ENCODE results near the gene GPR78. TPM values are rescaled to one million over a fixed set of nuclear protein-coding genes. Genes with fewer than 3 reads are reported as not detected.

The GPR78 gene
- total RNA-seq, 1 donor from 2014 or later, result 0.21 TPM

DNA sequence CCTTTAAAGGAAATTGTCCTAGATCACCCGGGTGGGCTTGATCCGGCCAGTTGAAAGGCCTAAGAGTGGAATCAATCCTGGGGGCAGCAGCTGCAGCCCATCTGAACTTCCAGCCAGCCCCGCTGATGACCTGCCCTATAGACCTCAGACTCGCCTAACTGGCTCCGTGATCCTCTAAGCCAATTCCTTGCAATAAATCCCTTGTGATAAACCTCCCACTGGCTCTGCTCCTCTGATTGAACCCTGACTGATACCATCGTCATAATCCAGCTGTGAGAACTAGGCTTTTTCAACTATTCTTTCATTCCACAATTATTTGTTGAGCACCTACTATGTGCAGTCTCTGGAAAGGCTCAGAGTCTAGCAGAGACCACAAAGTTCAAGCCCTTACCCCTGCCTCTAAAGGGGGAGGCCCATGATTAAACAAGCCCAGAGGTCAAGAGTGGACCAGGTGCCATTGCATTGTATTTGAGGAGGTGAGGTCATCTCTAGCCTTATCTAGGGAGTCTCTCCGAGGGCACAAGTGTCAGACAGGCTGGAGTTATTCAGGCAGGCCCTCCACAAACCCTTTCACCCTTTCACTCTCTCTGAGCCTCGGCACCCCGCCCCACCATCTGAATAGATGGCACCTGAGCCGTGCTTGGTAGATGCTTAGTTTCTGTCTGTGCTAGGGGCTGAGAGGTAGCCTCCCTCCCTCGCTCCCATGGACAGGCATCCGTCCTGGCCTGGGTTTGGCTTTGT is 20.5 kb upstream of the GPR78 start:
- H3K4me3 ChIP-seq, result no peak overlapping the region
- H3K4me1 ChIP-seq, result no peaks in the 10 kb centered on the region
- no peak overlapping the region for H3K27ac ChIP-seq
- no peaks in the 10 kb centered on the region for H3K9me3 ChIP-seq
- ATAC-seq (no peak), DNase-seq (no peak)
- TF ChIP-seq, protein P1, sequence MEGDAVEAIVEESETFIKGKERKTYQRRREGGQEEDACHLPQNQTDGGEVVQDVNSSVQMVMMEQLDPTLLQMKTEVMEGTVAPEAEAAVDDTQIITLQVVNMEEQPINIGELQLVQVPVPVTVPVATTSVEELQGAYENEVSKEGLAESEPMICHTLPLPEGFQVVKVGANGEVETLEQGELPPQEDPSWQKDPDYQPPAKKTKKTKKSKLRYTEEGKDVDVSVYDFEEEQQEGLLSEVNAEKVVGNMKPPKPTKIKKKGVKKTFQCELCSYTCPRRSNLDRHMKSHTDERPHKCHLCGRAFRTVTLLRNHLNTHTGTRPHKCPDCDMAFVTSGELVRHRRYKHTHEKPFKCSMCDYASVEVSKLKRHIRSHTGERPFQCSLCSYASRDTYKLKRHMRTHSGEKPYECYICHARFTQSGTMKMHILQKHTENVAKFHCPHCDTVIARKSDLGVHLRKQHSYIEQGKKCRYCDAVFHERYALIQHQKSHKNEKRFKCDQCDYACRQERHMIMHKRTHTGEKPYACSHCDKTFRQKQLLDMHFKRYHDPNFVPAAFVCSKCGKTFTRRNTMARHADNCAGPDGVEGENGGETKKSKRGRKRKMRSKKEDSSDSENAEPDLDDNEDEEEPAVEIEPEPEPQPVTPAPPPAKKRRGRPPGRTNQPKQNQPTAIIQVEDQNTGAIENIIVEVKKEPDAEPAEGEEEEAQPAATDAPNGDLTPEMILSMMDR (IDR thresholded peaks at IDR 0.05), result no peak
- no peaks in the 10 kb centered on the region for H3K27me3 ChIP-seq (ENCODE audit: low read depth)
- no peaks in the 10 kb centered on the region for H3K36me3 ChIP-seq
- intact Hi-C loops (cut with DNase I), result no loop called here

DNA sequence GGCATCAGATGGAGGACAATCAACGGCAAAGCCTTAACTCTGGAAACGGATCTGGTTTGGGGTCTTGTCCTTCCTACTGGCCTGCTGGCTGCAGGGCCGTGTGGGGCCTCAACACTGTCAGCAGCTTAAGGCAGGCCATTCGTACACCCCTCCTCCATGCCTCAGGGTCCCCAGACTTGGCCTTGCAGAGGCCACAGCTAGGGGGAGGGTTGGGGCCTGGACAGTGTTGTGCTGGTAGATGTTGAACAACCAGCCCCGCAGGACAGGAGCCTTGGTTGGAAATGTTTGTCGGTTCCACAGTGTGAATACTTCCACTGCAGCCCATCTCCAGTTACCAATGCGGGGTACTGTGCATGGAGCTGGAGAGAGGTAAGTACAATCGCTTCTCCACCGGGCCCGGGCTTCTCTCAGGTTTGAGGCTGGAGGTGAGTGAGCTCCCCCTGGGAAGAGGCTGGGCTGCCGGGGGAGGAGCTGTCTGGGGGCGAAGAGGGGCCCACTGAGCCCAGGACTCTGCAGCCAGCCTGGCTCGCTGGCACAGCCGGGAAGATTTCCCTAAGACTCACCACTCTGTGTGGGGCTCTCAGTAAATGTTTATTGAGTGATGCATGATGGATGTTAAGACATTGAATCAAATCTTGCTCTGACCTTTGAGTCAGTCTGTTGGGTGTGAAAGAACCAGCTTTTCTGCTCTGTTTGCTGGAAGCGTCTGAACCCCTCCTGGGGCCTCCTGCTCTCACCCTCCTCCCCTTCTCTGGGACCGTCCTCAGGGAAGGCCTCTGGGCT is 19.7 kb upstream of the GPR78 start:
- Histone ChIP-seq H3K4me1 (no peaks in the 10 kb centered on the region), H3K27me3 (ENCODE audit: low read depth) (no peaks in the 10 kb centered on the region), H3K9me3 (no peaks in the 10 kb centered on the region), H3K36me3 (no peaks in the 10 kb centered on the region), H3K27ac (no peak overlapping the region), H3K4me3 (no peak overlapping the region)
- intact Hi-C loops (cut with DNase I), result no loop called here
- peak in 1 of 2 donors; percentile 20 for ATAC-seq
- no peak for DNase-seq
- TF ChIP-seq, protein P1 (IDR thresholded peaks at IDR 0.05), result no peak

DNA sequence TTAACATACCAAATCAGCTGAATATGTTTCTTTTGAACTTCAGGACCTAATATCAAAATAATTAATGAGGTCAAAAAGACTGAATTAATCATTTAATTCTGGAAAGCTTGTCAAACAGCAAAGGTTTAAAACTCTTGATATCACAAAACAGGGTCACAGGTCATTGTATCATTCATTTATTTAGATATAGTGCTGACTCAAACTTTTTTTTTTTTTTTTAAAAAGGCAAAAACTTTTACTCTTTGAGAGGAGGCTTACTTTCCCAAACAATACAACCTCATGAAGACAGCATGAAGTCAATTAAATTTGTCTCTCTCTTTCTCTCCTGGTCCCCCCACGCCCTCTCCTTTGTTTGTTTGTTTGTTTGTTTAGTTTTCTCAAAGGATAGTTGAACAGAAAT is 15.6 kb upstream of the GPR78 start:
- Histone ChIP-seq H3K4me3 (no peak overlapping the region), H3K36me3 (no peaks in the 10 kb centered on the region), H3K27ac (no peak overlapping the region), H3K27me3 (ENCODE audit: low read depth) (no peaks in the 10 kb centered on the region), H3K4me1 (no peaks in the 10 kb centered on the region), H3K9me3 (no peaks in the 10 kb centered on the region)
- DNase-seq (no peak), ATAC-seq (no peak)
- intact Hi-C loops (cut with DNase I), result no loop called here
- TF ChIP-seq, protein P1 (IDR thresholded peaks at IDR 0.05), result no peak

DNA sequence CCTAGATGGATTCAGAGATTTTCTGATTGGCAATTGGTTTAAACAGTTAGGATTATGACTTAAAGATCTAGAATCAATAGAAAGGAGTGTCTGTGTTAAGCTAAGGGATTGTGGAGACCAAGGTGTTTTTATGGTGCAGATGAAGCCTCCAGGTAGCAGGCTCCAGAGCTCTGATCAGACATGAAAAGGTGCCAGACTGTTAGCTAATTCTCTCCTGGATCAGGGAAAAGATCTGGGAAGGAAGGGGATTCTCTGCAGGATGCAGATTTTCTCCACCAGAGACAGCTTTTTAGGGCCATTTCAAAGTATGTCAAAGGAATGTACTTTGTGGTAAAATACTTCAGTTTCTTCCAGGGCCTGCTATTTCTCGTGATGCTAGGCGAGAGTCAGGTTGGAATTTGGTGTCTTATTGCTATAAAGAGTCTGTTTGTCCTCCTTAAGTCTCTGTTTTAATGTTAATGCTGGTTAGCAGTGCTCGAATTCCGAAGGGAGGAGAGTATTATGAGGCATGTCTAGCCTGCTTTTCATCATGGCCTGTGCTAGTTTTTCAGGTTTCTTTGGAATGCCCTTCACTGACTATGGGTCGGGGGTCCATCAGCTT is 12.0 kb upstream of the GPR78 start:
- Histone ChIP-seq H3K4me1 (no peaks in the 10 kb centered on the region), H3K36me3 (no peaks in the 10 kb centered on the region), H3K9me3 (no peaks in the 10 kb centered on the region), H3K27ac (no peak overlapping the region), H3K4me3 (no peak overlapping the region), H3K27me3 (ENCODE audit: low read depth) (no peaks in the 10 kb centered on the region)
- DNase-seq (no peak), ATAC-seq (no peak)
- TF ChIP-seq, protein P1 (IDR thresholded peaks at IDR 0.05), result no peak
- intact Hi-C loops (cut with DNase I), result no loop called here

DNA sequence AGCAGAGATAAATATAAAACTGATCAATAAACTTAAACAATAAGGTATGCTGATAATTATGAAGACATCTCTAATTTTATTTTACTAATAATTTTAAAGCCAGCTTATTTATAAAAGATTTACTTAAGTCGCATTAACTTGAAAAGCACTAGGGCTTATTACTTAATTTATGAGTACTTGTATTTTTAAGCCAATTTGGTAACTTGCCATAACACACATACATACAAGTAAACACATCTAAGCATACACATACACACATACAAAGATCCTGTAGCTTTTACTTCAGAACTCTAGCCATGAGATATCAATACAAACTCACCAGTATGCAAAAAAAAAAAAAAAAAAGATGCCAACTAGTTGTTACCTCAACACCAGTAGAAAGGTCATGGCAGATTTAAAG is 10.0 kb upstream of the GPR78 start:
- no peaks in the 10 kb centered on the region for H3K4me1 ChIP-seq
- H3K27me3 ChIP-seq (ENCODE audit: low read depth), result no peaks in the 10 kb centered on the region
- H3K9me3 ChIP-seq, result no peaks in the 10 kb centered on the region
- no peak overlapping the region for H3K4me3 ChIP-seq
- intact Hi-C loops (cut with DNase I), result no loop called here
- H3K36me3 ChIP-seq, result no peaks in the 10 kb centered on the region
- DNase-seq (no peak), ATAC-seq (no peak)
- H3K27ac ChIP-seq, result no peak overlapping the region
- TF ChIP-seq, protein P1 (IDR thresholded peaks at IDR 0.05), result no peak
